Germinal center (tissue), 1 donor: ENCODE measurements around the gene SLFN11.
"Not testable (repeated sequence)": the region's sequence is repeated elsewhere in the genome, so short reads cannot be mapped to it uniquely, and the experiment has no call there.

Experiments used
- DNase-seq: peaks from one replicate; pipeline ENCODE4 v3.0.0; 2012; ENCODE audit warnings: mixed read lengths, low spot score

The SLFN11 gene

DNA sequence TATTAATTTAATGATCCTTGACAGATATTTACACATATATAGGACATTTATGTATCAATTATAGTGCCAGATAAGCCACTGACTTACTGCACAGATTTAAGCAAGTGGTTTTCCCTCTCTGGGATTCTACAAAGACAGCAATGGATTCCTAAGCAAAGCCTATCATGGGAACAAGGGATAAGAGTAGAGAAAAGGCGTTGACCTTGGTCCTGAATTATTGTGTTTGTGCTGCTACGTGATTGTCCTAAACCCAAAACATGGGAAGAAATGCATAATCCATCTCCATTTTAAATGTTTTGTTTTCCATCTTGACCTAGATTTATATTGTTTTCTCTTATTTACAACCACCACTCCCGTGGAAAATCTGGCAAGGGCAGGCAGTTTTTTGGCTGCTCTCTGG is 14.0 kb downstream of the SLFN11 start:
- no peak for DNase-seq

DNA sequence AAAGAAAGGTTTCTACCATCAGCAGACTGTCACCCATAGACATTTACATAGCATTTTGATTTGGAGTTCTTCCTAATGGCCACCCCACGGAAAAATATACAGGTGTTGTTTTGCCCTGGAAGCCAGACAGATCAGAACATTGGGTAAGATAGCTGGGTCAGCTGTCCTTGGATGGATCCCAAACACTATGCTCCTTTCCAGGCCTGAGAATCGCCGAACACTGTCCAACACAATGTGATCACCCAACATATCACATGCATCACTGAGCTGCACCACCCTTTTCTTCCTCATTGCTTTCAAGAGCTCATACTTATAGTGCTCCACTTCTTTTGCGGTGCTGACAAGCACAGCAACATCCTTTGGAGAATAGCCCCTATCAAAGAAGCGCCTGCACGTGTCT is 21.1 kb downstream of the SLFN11 start:
- DNase-seq, result no peak

DNA sequence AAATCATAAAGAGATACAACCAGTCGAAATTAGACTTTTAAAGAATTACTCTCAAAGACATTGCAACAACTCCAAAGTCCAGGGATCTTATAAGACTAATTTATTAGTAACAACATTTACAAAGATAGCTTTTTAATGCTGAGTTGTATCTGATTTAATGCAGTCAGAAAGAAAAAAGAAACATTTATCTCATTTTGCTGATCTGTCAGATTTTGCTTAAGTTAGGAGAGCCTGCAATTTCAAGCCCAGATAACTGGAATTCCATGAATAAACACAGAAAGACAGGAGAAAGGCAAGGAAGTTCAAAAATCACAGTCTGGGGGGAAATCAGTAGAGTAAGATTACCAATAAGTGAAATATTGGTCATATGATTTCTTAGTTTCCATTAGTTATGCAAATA is 22.9 kb downstream of the SLFN11 start:
- DNase-seq, result no peak

DNA sequence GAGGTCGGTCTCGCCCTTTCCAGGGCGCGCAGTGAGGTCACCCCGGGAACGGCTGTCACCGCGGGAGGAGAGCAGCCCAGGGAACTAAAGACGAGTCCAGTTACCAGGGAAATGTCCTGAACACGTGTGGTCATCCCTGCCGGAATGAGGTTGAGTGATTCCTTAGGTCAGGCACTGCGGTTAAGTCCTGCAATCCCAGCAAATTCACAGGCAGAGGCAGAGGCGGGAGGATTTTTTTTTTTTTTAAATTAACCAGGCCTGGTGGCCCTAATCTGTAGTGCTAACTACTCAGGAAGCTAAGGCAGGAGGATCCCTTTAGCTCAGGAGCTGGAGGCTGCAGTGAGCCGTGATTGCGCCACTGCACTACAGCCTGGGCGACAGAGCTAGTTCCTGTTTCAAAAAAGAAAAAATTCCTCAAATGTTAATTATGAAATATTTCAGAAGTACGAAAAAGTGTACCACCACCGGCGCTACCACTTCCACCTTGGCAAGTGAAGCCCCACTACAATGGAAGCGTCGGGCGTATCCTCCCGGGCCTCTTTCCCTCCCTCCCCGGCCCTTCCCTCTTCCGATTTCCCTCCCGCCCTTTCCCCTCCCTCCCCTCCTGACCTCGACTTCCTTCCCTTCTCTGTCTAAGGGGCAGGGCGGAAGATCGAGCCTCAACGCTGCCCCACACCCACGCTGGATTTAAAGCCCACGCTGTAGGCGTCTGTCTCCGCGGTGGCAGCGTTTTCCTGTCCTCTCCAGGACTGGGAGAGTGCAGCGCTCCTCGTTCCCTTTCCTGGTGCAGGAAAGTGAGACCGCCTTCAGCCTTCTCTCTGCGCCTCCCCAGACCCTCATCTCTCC is 27.3 kb downstream of the SLFN11 start:
- DNase-seq, result peak; percentile 46

DNA sequence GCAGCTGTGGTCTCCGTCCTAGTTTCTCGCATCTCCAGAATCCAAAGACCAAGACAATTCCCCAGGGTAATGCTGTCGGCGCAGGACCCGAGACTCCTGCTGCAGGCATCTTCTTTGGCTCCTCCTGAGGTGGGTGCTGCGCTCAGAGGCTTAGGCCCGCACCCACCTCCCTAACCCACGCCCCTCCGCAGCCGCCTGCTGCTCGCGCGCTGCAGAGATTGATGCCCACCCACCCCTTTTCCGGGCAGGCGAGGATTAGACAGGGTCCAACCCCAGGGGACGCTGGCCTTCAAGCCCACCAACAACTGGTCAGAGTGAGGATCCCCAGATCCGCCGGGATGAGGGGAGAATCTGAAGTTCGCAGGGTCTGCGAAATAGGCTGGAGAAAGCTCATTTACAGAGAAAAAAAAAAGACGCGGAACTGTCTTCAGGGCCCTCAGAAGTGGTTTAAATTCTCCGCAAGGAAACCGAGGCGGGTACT is 27.9 kb downstream of the SLFN11 start:
- DNase-seq, result no peak

DNA sequence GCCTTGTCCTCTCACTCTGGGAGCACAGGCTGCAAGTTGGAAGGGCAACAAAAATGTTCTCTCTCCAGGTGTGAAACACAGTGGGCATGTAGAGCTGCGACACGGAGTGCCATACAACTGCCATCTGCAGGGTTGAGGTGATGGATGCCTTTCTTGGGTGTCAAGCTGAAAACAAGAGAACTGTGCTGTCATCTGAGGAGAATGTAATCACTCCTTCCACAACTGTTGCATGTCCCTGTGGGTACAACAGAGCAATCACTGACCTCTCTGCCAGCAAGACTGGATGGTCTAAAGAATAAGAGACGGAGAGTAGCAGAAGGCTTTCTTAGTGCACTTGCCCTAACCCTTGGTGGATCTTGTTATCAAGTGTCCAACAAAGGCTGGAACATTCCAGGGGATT is 29.2 kb downstream of the SLFN11 start:
- no peak for DNase-seq

DNA sequence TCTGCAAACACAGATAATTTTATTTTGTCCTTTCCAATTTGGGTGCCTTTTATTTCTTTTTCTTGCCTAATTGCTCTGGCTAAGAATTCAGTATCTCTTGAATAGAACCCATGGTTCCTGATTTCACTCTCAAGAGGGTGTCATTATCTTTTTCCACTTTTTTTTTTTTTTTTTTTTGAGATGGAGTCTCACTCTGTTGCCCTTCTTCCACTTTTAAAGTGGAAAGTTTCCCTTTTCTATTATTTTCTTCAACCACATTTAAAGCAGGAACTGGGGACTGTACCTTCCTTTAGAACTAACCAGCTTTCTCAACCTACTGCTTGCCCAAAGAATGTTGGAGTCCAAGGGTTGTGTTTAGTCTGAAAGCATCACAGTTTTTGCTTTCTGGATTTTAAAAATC is 31.1 kb downstream of the SLFN11 start:
- DNase-seq, result no peak

DNA sequence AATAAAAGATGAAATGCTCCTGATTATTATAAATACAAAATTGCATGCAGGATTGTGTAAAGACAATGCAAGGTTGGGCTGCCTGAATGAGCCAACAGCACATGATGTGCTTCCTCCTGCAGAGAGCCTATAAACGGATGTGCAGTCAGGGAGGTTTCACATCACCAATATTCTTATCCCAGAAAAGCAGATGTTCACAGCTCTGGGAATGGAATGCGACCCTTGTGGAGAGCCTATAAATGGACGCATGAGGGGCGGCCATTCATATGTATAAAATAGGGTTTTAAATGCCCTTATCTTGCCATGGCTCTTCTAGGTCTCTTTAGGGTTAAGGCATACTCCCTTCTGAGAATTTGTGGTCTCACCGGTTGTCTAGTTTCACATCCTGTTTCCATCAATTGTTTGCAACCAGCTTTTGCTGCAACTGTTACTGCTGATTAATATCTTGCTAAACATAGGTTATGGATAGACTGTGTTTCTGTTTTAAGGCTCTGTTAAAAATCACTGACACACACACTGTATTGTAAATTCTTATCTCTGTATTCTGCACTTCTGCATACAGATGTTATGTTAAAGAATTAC is 31.9 kb downstream of the SLFN11 start:
- no peak for DNase-seq

DNA sequence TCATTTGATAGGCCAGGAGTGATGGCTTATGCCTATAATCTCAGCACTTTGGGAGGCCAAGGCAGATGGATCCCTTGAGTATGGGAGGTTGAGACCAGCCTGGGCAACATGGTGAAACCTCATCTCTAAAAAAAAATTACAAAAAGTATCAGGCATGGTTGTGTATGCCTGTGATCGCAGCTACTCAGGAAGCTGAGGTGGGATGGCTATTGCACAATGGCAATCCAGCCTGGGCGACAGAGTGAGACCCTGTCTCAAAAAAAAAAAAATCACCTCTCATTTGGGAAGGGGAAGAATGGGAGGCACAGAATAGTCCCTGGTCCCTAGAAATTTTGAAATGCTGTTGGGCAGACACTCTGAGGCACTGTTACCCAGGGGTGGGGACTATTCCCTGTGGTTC is 35.2 kb downstream of the SLFN11 start:
- DNase-seq, result no peak

DNA sequence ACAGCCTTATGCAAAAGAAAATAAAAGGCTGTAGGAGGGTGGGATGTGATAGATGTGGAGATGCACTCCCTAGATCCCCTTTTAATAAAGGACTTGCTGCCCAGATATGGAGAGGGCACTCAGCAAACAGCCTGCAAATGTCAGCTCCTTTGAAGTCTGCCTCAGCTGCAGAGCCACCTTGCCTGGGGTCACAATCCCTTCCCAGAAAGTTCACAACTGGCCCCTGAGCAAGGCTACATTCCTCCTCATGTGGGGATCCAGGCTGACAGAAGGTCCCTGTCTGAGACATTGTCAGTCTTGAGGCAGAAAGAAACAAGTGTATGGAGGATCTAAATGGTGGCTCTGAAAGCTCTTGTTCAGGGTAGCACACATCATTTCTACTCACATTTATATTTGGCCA is 36.1 kb downstream of the SLFN11 start:
- DNase-seq, result no peak

DNA sequence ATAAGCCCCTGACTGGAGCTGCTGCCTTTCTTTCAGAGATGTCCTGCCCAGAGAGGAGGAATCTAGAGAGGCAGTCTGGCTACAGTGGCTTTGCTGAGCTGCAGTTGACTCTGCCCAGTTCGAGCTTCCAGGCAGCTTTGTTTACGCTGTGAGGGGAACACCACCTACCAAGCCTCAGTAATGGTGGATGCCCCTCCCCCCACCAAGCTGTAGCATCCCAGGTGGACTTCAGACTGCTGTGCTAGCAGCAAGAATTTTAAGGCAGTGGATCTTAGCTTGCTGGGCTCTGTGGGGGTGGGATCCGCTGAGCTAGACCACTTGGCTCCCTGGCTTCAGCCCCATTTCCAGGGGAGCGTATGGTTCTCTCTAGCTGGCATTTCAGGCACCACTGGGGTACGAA is 39.8 kb downstream of the SLFN11 start:
- DNase-seq, result not testable (repeated sequence)

DNA sequence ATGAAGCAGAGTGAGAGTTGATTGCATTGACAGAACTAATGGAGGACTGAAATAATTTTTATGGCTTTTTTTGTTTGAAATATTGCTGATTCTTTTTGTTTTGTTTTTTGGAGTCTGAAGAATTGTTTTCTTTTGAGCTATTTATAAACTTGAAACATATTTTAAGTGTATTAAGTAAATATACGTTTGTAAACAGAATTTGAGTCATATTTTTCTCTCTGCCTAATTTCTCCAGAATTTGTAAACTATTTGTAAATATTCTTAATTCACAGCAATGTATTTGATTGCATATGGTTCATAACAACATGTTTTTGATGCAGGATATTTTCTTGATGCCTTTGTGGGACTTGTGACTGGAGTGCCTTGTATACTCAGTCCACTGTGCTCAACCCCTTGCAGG is 50.7 kb downstream of the SLFN11 start:
- DNase-seq, result no peak

DNA sequence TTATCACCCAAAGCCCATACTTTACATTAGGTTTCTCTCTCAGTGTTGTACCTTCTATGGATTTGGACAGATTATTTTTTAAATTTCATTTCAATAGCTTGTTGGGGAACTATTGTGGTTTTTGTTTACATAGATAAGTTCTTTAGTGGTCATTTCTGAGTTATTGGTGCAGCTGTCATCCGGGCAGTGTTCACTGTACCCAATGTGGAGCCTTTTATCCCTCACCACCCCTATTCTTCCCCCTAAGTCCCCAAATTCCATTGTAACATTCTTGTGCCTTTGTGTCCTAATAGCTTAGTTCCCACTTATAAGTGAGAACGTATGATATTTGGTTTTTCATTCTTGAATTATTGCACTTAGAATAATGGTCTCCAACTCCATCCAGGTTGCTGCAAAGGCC is 57.5 kb downstream of the SLFN11 start:
- DNase-seq, result no peak

DNA sequence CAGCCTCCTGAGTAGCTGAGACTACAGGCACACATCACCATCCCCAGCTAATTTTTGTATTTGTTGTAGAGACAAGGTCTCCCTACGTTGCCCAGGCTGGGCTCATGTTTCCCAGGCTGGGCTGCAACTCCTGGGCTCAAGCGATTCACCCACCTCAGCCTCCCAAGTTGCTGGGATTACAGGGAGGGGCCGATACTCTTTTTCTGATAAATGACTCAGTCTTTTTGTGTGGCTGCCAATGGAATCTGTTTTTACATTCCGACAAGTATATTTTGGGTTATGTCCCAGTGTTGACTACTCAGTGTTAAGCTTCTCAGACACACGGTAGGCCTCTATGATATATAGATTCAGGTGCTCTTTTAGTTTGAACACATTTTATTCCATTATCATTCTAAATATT is 58.1 kb downstream of the SLFN11 start:
- no peak for DNase-seq

DNA sequence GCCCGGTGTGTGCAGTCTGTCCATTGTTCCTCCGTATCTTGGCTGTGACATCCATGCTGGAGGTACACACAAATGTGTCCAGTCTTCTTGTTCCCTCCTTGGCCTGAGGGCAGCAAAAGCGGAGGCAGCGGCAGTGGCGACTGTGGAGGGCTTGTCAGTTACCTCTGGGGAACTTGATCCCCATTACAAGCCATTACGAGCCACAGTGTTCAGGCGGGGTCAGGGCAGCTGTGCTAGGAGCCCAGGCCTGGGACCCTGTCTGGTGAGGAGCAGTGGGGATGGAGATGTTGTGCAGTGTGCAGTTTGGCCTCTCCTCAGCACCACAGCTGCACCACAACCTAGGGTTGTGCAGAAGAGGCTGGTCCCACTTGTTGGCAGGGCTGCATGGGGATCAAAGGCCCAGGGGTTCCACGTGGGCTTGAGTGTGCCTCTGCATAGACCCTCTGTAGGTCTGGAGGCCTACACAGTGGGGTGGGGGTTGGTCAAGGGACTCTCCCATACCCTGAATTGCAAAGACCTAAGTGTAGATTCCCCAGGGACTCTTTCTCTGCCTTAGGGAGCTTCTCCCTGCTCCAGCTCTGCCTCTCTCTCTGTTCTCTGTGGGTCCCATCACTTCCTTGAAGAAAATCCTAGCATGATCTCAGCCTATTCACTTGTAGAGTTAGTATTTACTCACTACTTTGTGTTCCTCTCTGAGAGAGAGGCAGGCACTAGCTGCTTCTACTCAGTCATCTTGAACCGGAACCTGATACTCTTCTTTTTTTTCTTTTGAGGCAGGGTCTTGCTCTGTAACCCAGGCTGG is 58.8 kb downstream of the SLFN11 start:
- DNase-seq, result no peak

DNA sequence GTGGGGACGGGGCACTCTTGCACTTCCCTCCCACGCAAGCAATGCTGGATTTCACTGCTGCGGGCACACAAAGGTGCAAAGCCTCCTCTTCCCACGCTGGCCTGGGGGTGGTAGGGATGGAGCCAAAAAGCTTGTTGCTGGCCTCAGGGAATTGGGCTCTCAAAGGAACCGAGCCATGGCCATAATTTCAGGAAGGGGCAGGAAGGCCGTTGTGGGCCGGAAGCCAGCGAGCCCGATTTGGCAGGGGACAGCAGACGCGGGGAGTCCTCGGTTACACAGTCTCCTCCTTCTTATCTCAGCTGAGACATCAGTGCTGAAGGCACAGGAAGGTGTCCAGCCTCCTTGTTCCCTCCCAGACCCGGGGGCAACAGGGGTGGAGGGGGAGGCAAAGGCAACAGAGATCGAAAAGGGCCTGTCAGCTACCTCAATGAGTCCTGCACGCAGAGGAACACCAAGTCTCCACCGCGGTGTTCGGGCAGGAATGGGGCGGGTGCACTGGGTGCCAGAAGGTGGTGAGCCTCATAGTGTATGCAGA is 59.5 kb downstream of the SLFN11 start:
- DNase-seq, result no peak

DNA sequence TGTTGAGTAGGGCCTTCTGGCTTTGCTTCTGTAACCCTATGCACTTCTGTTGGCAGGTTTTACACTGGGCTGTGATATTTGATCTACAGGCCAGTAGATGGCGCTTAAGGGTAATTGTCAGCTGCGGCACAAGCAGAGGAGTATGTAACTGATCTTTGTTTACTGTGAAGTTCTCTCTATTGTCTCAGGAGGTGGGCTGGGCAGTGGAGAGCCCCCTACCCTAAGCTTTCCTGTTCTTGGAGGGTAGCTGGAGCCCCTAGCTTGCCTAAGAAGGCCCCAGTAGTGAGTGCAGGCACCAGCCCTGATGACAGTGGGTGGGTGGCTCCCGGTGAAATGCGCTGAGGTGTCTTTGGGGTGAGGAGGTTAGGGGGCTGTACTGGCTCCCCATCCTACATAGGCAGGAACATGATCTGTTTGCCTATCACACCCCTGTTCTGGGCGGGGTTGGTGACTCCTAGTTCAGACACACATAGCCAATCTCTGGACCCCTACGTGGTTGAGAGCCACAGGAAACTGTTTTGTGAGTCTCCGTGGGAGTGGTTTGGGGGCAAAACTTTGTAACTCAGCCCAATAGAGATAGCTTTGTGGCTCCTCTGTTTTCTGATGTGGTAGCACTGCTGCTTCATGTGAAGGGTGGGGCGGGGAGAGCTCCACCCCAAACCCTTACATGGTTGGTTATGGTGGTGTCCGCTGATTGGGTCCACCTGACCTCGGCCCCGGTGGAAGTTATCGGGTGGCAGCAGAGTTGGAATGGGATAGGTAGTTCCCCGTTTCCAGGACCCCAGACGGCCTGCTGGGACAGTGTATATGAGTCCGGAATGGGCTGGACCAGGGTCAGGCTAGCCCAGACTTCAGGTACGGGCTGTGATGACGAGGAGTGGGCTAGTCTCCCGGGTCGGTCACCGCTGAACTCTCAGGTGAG is 60.4 kb downstream of the SLFN11 start:
- peak; percentile 64 for DNase-seq

DNA sequence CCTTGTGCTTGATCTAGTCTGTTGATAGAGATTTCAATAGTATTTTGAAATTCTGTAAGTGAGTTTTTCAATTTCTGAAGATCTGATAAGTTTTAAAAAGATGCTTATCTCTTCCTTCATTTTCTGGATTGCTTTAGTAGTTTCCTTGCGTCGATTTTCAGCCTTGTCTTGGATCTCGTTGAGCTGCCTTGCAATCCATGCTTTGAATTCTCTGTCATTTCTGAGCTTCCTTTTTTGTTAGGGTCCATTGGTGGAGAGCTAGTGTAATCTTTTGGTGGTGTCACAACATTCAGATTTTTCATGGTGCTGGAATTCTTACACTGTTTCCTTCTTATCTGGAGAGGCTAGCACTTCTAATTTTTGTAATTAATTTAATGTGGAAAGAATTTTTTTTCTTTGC is 61.1 kb downstream of the SLFN11 start:
- no peak for DNase-seq

DNA sequence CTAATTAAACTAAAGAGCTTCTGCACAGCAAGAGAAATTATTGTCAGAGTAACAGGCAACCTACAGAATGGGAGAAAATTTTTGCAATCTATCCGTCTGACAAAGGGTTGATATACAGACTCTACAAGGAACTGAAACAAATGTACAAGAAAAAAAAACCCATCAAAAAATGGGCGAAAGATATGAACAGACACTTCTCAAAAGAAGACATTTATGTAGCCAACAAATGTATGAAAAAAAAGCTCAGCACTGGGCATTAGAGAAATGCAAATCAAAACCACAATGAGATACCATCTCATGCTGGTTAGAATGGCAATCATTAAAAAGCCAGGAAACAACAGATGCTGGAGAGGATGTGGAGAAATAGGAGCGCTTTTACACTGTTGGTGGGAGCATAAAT is 64.1 kb downstream of the SLFN11 start:
- DNase-seq, result not testable (repeated sequence)
